NOMO-1 (cell line): ENCODE results near the gene ADRA1B.

ENCODE experiments used
- DNase-seq, 2 experiments: peaks; one replicate each; lab custom pipeline; 2025; ENCODE audit not compliant: unreplicated experiment in 2 of 2; lab: John Stamatoyannopoulos, UW

The ADRA1B gene

DNA sequence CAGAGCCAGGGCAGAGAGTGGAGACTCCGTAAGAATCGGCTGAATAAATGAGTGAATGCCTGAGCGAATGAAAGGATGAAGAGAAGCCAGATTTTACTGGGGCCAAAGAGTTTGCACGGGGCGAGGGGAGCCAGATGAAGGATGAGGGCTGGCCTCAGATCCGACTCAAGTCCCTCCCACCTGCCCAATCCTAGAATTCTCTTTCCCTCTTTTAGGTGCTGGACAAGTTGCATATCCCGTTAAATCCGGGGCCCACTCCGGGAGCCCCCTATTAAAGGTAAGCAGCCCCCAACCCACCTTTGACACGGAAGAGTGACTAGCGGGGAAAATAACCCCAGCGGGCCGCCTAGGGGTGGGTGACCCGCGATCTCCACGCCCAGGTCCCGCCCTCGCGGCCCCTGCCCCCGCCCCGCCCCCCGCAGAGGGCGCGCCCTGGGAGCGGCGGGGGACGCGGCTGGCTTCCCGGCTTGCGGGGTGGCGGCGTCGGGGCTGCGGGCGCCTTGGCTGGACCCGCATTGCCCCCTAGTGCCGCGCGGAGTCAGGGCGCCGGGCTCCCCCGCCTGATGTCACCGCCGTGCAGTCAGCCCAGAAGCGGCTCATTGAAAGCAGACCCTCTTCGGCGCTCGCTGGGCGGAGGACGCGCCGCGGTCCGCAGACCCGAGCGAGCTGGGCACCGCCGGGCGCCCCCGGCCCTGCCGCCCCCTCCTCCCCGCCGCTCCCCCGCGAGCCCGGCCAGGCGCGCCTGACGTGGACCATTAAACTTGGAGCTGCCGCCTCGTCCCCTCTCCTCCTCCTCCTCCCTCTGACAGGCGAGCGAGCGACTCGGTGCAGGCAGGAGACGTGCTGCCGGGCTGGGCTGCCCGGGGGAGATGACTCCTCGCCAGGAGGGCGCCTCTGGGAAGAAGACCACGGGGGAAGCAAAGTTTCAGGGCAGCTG is at the start of gene ADRA1B:
TSS of gene ADRA1B (plus strand) at position 579 of the 937 bp plus-strand sequence. CDS start 424 bp downstream, outside the sequence.
- peak; percentile 41 to 75 for DNase-seq

DNA sequence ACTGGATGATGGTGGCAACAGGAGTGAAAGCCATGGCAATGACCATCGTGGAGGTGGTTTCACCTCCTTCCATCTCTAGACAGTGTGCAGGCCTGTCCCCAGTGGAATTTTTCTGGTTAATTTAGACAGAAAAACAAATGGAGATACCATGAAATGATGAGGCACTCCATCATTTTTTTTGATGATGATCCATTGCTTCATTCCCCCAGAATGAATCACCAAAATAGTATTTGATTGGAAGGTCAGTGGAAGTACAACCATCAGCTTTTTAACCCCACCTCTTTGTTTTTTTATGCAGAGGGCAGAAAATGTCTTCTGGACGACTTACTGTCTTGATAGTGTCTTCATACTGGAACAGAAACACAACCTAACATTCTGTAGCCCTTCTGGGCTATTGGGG is 42.6 kb upstream of the ADRA1B start:
- DNase-seq: no peak

DNA sequence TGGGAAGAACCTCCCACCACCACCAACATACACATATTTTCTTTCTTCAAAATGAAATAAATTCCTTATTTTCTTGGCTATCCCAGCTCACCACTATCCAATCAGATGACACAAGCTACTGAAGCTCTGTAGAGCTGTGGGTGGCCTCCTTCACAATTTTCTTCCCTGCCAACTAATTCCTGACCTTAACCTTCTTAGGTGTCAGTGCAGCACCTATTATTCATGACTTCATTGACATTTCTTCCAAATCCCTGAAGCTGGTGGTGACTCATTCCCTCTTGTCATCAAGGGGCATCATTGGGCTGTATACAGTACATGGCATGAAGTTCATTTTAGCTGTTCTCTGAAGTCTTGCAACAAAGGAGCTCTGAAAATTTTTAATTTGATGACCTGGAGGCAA is 42.0 kb upstream of the ADRA1B start:
- no peak for DNase-seq

- DNase-seq: no peak
These were observed 39.3 kb upstream of the ADRA1B start for GRCh38 chr5:159877016-159877415.

DNA sequence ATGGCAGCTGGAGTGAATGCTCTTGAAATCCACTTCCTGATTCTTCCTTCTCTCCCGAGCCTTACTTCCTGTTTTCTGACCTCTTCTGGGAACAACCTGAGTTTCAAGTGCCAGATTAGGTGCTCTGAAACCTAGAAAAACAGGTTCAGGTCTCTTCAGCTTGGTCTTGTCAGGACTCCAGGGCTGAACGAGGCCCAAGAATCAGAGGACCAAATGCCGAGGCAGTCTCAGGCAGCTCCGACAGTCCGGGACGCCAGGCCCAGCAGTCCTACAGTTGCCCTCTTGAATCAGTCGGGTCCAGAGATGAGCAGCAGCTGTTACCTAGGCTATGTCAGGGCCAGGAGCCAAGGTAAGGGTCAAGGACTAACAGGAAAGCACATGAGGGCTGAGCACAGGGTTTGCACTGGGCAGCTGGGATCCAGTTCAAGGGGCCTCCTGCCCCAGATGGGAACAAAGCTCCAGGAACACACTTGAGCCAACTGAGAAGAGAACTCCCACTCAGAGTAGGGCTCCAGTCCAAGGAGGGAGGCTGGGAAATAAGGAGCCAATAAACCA is 38.3 kb upstream of the ADRA1B start:
- DNase-seq: no peak

GRCh38 chr5:159878988-159879471 is 37.3 kb upstream of the ADRA1B start:
- DNase-seq: no peak

DNA sequence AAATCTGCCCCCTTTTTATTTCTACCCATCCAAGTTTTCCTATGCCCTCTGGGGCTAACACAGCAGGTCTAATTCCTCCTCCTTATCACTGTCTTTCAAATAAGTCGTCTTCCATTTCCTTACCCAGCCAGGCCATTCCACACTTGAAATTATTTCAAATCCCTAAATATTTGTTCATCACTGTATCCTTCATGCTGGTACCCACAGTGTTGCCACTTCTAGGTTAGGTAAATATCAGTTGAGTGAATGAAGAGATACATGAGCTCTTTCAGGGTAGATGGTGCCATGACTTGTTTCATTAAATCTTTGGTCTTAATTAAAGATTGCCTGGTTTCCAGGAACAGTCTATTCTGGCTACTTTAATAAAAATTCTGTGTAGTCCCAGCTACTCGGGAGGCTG is 35.6 kb upstream of the ADRA1B start:
- no peak for DNase-seq

DNA sequence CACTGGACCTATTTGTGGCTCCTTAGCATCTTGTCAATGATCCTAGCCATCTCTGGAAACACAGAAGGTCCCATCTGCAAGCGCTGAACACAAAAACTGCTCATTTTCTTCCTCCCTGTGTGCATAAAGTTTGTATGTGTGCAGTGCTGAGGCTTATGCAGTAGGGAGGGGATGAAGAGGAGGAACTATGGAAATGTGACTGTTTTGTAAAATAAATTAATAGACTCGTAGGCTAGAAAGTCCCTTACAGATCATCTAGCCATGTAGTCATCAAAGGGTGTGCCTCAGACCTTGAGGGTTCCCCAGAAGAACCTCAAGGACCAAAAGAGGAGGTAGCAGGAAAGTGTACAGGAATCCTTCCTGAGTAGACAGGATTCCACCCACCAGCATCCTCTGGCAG is 34.3 kb upstream of the ADRA1B start:
- no peak for DNase-seq

GRCh38 chr5:159883522-159883950 is 32.7 kb upstream of the ADRA1B start:
- no peak for DNase-seq

GRCh38 chr5:159884917-159885620 is 31.2 kb upstream of the ADRA1B start:
- DNase-seq: no peak

DNA sequence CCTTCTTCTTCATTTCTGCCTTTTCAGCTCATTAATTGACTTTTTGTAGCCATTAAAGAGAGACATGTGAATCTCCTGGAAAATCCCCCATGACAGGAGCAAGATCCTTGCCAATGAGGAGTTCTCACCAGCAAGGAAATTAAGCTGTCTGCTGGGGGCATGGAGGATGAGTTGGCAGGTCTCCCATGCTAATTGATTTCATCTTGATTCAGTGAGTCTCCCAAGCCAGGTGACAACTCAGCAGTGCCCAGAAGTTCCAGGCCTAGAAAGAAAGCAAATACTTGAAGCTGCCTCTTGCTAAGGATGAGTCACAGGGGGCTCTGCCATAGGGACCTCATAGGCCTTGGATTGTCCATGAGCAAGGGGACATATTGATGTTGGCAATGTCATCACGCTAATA is 30.0 kb upstream of the ADRA1B start:
- DNase-seq: no peak

GRCh38 chr5:159887050-159887449 is 29.2 kb upstream of the ADRA1B start:
- no peak for DNase-seq

- no peak for DNase-seq
These were observed 27.4 kb upstream of the ADRA1B start for GRCh38 chr5:159888860-159889259.

GRCh38 chr5:159890141-159890540 is 26.1 kb upstream of the ADRA1B start:
- DNase-seq: no peak

GRCh38 chr5:159891371-159891770 is 24.9 kb upstream of the ADRA1B start:
- DNase-seq: no peak

DNA sequence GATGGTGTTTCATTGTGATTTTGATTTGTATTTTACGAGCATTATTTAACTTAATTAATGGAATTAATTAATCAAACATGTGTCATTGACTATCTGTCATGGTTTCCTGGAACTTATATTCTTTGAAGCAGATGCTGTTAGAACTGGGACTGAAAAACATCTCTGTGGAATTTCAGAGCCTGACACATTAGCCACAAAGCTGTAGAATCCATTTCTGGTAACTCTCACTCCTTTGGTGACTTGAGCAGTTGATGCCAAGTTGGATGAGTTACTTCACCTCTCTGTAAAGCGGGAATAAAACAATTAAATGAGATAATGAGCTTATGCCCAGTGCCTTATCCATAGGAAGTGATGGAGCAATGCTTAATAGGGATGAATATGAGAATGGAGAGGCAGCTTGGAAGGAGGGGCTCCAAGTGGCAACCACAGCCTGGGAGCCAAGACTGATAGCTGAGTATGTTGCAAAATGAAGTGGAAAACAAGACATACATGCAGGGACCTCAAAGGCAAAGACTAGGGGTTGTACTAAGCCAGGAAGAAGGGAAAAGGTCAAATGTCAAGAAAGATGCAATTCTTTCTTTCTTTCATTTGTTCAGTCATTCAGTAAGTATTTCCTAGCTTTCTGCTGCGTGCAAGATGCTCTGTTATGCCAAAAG is 23.1 kb upstream of the ADRA1B start:
- DNase-seq: no peak

- no peak for DNase-seq
These were observed 22.0 kb upstream of the ADRA1B start for GRCh38 chr5:159894149-159894720.

DNA sequence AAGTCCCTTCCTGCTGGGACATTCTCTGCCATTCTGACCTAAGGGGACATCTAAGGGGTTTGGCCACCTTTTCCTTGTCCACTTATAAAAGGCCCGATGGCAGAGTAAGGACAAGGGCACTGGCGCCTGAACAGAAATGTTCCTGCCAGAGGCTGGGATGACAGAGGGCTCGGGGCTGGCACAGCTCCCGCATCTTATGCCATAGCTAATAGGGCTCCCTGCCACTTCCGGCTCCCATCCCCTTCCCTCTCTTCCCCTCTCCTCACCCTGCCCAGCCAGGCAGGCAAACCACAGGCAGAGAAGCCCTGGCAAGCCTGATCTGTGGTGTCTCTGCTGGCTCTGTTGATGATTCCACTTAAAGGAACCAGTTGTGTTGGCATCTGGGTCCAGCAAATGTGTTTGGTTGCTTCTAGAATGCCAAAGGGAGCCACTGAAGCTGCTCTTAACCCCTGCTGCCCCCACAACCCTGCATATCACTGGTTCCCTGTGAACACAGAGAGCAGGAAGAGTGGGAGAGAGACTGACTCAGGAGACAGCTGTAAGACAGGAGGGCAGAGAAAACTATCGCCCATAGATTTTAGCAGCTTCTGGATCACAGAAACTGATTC is 18.4 kb upstream of the ADRA1B start:
- DNase-seq: no peak

DNA sequence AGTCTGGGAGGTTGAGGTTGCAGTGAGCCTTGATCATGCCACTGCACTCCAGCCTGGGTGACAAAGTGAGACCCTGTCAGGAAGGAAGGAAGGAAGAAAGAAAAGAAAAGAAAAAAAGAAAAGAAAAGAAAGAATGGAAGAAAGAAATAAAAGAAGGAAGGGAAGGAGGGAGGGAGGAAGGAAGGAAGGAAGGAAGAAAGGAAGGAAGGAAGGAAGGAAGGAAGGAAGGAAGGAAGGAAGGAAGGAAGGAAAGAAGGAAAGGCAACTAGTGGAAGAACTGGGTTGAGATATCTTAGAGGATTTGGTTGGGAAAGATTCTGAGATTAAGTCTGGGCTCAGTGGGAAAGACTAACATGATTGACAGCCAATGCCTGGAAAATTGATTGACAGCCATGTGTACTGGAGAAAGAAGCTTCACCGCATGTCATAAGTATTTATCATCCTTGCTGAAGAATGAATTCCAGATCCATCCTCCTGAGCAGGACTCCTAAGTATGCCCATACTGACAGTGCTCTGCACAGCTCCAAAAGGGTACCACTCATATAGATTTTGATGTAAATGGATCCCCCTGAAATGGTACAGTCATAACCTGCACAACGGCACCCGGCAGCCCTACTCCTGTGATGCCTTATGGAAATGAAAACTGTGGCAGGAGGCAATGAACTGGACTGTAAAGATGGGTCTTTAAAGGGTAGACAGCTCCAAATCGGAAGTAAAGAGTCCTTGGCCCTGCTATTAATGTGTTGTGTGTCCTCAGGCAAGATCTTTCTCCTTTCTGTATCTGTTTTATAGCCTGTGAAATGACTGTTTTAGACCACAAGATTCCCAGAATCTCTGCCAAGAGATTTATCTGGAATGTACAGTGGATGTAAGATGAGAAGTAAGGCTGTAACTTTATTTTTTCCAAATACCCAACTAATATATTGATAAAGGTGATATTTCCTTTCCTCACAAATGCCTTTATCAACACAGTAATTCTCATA is 16.9 kb upstream of the ADRA1B start:
- no peak for DNase-seq
